Caco-2 (cell line): ENCODE measurements around the gene DNMT3A. TPM values are rescaled to one million over a fixed set of nuclear protein-coding genes. Genes with fewer than 3 reads are reported as not detected.
A peak's percentile ranks its signal among the peaks of the same experiment; 100 is the strongest.

ENCODE experiments used
- BruUV-seq: library from RNA; stranded (reverse); fragments of 400-500 nt; replicated peaks from 2 replicates; lab custom pipeline; 2021; lab: Mats Ljungman, UMichigan
- CTCF ChIA-PET: fragments of 300-600 bp; sonication (Branson Sonifier 250); formaldehyde crosslinking; loops from one replicate; lab custom pipeline; 2022; ENCODE audit warnings: antibody characterized with exemption; lab: Charles Lee
- POLR2A ChIA-PET: fragments of 300-600 bp; sonication (Branson Sonifier 250); formaldehyde crosslinking; loops from one replicate; lab custom pipeline; 2022; ENCODE audit warnings: antibody characterized with exemption; lab: Charles Lee
- DNase-seq, 2 experiments: peaks; one replicate each; pipeline versions ENCODE4 v3.0.0 to v3.0.0-alpha.2; 2020 to 2022
- H3K27me3 ChIP-seq: replicated peaks from 2 replicates; pipeline ENCODE4 v1.6.0; 2011; ENCODE audit warnings: low read length; ENCODE audit not compliant: control insufficient read depth, insufficient read depth
- H3K36me3 ChIP-seq: 2 replicates; pipeline ENCODE4 v1.5.1; 2011; ENCODE audit warnings: low read length; ENCODE audit not compliant: control insufficient read depth, insufficient read depth
- H3K4me1 ChIP-seq: fragments of 250-450 bp; sonication (Bioruptor Pico); 2 replicates; pipeline ENCODE4 v1.5.1; 2020; ENCODE audit warnings: mild to moderate bottlenecking
- H3K4me3 ChIP-seq: 2 replicates; pipeline ENCODE4 v1.5.1; 2011; ENCODE audit warnings: low read depth, mild to moderate bottlenecking, control low read depth, low read length
- H3K9me3 ChIP-seq: fragments of 250-450 bp; sonication (Bioruptor Pico); 2 replicates; pipeline ENCODE4 v1.5.1; 2020; ENCODE audit warnings: mild to moderate bottlenecking, moderate library complexity
- H3K27ac Mint-ChIP-seq: one replicate; pipeline ENCODE4 v1.8.0; 2022; ENCODE audit warnings: mixed read lengths; ENCODE audit not compliant: unreplicated experiment
- H3K27me3 Mint-ChIP-seq: one replicate; pipeline ENCODE4 v1.8.0; 2022; ENCODE audit warnings: mixed read lengths; ENCODE audit not compliant: insufficient read depth, unreplicated experiment
- H3K36me3 Mint-ChIP-seq: one replicate; pipeline ENCODE4 v1.8.0; 2022; ENCODE audit warnings: mild to moderate bottlenecking, mixed read lengths; ENCODE audit not compliant: insufficient read depth, unreplicated experiment
- H3K4me1 Mint-ChIP-seq: one replicate; pipeline ENCODE4 v1.8.0; 2022; ENCODE audit warnings: low read depth, mixed read lengths; ENCODE audit not compliant: unreplicated experiment
- H3K4me3 Mint-ChIP-seq: one replicate; pipeline ENCODE4 v1.8.0; 2022; ENCODE audit warnings: mild to moderate bottlenecking, moderate library complexity, mixed read lengths; ENCODE audit not compliant: unreplicated experiment
- H3K9me3 Mint-ChIP-seq: one replicate; pipeline ENCODE4 v1.8.0; 2022; ENCODE audit warnings: mixed read lengths; ENCODE audit not compliant: unreplicated experiment
- CTCF ChIP-seq, 2 experiments: fragments of 200-600 bp in 1 of 2; IDR thresholded peaks; 1 replicate in 1 of 2; 2 replicates in 1 of 2; pipeline versions ENCODE4 v1.5.1 to v1.8.0; 2011 to 2022; ENCODE audit warnings: antibody characterized with exemption in 1 of 2, control low read depth in 1 of 2, inconsistent platforms in 1 of 2, low read depth in 1 of 2, low read length in 1 of 2, mild to moderate bottlenecking in 1 of 2, moderate library complexity in 1 of 2; ENCODE audit not compliant: insufficient read depth in 1 of 2, severe bottlenecking in 1 of 2, unreplicated experiment in 1 of 2
- intact Hi-C: fragments of 100-400 bp; cut with micrococcal nuclease; formaldehyde crosslinking; loops from one replicate; pipeline ENCODE4 v1.10.0; 2022; ENCODE audit not compliant: unreplicated experiment
- total RNA-seq: library from RNA; stranded (reverse); gene quantifications from 2 replicates; pipeline ENCODE4 v1.2.3, GENCODE V29; 2022

Gene DNMT3A
- total RNA-seq, 1 experiment from 2014 or later = 72.2 TPM

GRCh38 chr2:25383806-25384205 lies 42.1 kb upstream of the DNMT3A start:
- Mint-ChIP-seq H3K27me3 (no peaks in the 10 kb centered on the region), H3K27ac (no peak overlapping the region), H3K4me1 (no peaks in the 10 kb centered on the region), H3K4me3 (no peak overlapping the region), H3K36me3 (peaks cover 6% of the 10 kb centered on the region), H3K9me3 (no peaks in the 10 kb centered on the region)
- ChIA-PET CTCF (no interaction called here), POLR2A (no interaction called here)
- TF ChIP-seq CTCF (IDR thresholded peaks at IDR 0.05; ENCODE audit: insufficient read depth in 1 of 2, low read depth in 1 of 2, low read length in 1 of 2, severe bottlenecking in 1 of 2, unreplicated experiment in 1 of 2) = no peak
- Histone ChIP-seq H3K36me3 (no peaks in the 10 kb centered on the region), H3K4me3 (no peak overlapping the region), H3K4me1 (no peaks in the 10 kb centered on the region), H3K9me3 (no peaks in the 10 kb centered on the region), H3K27me3 (no peaks in the 10 kb centered on the region)
- DNase-seq = no peak
- intact Hi-C loops = no loop called here
- no TSS peak for BruUV-seq

- intact Hi-C loops = no loop called here
- no peak overlapping the region for H3K27ac Mint-ChIP-seq
- no peaks in the 10 kb centered on the region for H3K9me3 ChIP-seq
- H3K4me3 Mint-ChIP-seq = no peak overlapping the region
- no peaks in the 10 kb centered on the region for H3K36me3 ChIP-seq
- peaks cover 7% of the 10 kb centered on the region for H3K4me1 Mint-ChIP-seq
- no peak for TF ChIP-seq CTCF (IDR thresholded peaks at IDR 0.05; ENCODE audit: insufficient read depth in 1 of 2, low read depth in 1 of 2, low read length in 1 of 2, severe bottlenecking in 1 of 2, unreplicated experiment in 1 of 2)
- peak in 1 of 2 experiments; percentile 9 for DNase-seq
- no peaks in the 10 kb centered on the region for H3K27me3 ChIP-seq
- H3K4me1 ChIP-seq = peaks cover 8% of the 10 kb centered on the region
- H3K9me3 Mint-ChIP-seq = no peaks in the 10 kb centered on the region
- ChIA-PET CTCF (interaction anchor here (1.3 kb wide), 1 partner anchor 19 kb away, joined by 5 read pairs; no protein-coding TSS in a partner anchor), POLR2A (no interaction called here)
- no peak overlapping the region for H3K4me3 ChIP-seq
- no peaks in the 10 kb centered on the region for H3K27me3 Mint-ChIP-seq
- BruUV-seq = no TSS peak
- H3K36me3 Mint-ChIP-seq = peaks cover 10% of the 10 kb centered on the region
Measured at GRCh38 chr2:25381502-25381901, 39.8 kb upstream of the DNMT3A start.

GRCh38 chr2:25380586-25381375 lies 39.1 kb upstream of the DNMT3A start:
- POLR2A ChIA-PET = no interaction called here
- TF ChIP-seq CTCF (IDR thresholded peaks at IDR 0.05; ENCODE audit: insufficient read depth in 1 of 2, low read depth in 1 of 2, low read length in 1 of 2, severe bottlenecking in 1 of 2, unreplicated experiment in 1 of 2) = no peak
- no peaks in the 10 kb centered on the region for H3K27me3 Mint-ChIP-seq
- intact Hi-C loops = no loop called here
- peak in 1 of 2 experiments; percentile 37 for DNase-seq
- no peak overlapping the region for H3K4me3 Mint-ChIP-seq
- H3K27ac Mint-ChIP-seq = no peak overlapping the region
- peaks cover 13% of the 10 kb centered on the region for H3K4me1 Mint-ChIP-seq
- Histone ChIP-seq H3K4me3 (no peak overlapping the region), H3K36me3 (no peaks in the 10 kb centered on the region), H3K27me3 (no peaks in the 10 kb centered on the region), H3K4me1 (peaks cover 11% of the 10 kb centered on the region), H3K9me3 (no peaks in the 10 kb centered on the region)
- no TSS peak for BruUV-seq
- no peaks in the 10 kb centered on the region for H3K9me3 Mint-ChIP-seq
- peaks cover 10% of the 10 kb centered on the region for H3K36me3 Mint-ChIP-seq
- CTCF ChIA-PET = interaction anchor here (1.3 kb wide), 1 partner anchor 19 kb away, joined by 5 read pairs; no protein-coding TSS in a partner anchor
